ENCODE measurements around the gene AJM1.
A peak's percentile ranks its signal among the peaks of the same experiment; 100 is the strongest.

The AJM1 gene

GRCh38 chr9:136854113-136854841 lies 12.0 kb downstream of the AJM1 start:
- peak overlapping the region; percentile 37 for H3K4ac ChIP-seq (ENCODE audit: low read length)
- H3K9me3 ChIP-seq (replicated peaks in 1 of 2; ENCODE audit: control insufficient read depth in 2 of 2, insufficient read depth in 1 of 2, low read depth in 1 of 2, low read length in 2 of 2), result no peaks in the 10 kb centered on the region
- H2AFZ ChIP-seq (ENCODE audit: low read length), result no peak overlapping the region
- no peak overlapping the region for H2AK5ac ChIP-seq (ENCODE audit: low read depth, low read length)
- no peaks in the 10 kb centered on the region for H3K27me3 ChIP-seq (ENCODE audit: control insufficient read depth in 3 of 3, insufficient read depth in 3 of 3, low read depth in 1 of 3, low read length in 3 of 3)
- H3K4me2 ChIP-seq (ENCODE audit: insufficient read depth, low read length, poor library complexity, severe bottlenecking), result no peak overlapping the region
- no peak overlapping the region for H3K4me3 ChIP-seq (ENCODE audit: low read length in 2 of 2)
- H4K91ac ChIP-seq (ENCODE audit: low read depth, low read length, poor library complexity), result no peak overlapping the region
- H3K9ac ChIP-seq (ENCODE audit: low read depth, low read length, poor library complexity), result no peak overlapping the region
- no peak overlapping the region for H2BK12ac ChIP-seq (ENCODE audit: low read length)
- peaks cover 14% of the 10 kb centered on the region for H3K79me1 ChIP-seq (ENCODE audit: low read depth, low read length)
- H3K4me1 ChIP-seq (ENCODE audit: control insufficient read depth in 2 of 2, insufficient read depth in 1 of 2, low read depth in 1 of 2, low read length in 2 of 2), result peaks cover 9% of the 10 kb centered on the region in 2 donors
- H3K23ac ChIP-seq (ENCODE audit: low read depth, low read length, poor library complexity), result peak overlapping the region; percentile 43
- no peak overlapping the region for H3K18ac ChIP-seq (ENCODE audit: low read length)
- no peak overlapping the region for H2BK120ac ChIP-seq (ENCODE audit: low read depth, low read length)
- no peak overlapping the region for H2BK5ac ChIP-seq (ENCODE audit: low read length)
- DNase-seq (ENCODE audit: low spot score), result no peak
- no peak overlapping the region for H3K14ac ChIP-seq (ENCODE audit: low read length)
- WGBS, 2 donors (ENCODE audit: extremely low coverage in 2 of 2, insufficient read length in 2 of 2, insufficient replicate concordance in 1 of 2), result no CpG with 5 or more reads among the region's 30 CpGs
- H3K36me3 ChIP-seq (replicated peaks in 1 of 2; ENCODE audit: control insufficient read depth in 2 of 2, insufficient read depth in 2 of 2, low read length in 2 of 2), result peaks cover 19 to 34% of the 10 kb centered on the region in 2 donors
- no peak overlapping the region for H2BK15ac ChIP-seq (ENCODE audit: low read length)
- no peak overlapping the region for H3K27ac ChIP-seq (replicated peaks; ENCODE audit: low read length)
- no peak overlapping the region for H4K8ac ChIP-seq (ENCODE audit: low read depth, low read length)

GRCh38 chr9:136854842-136855460 lies 12.7 kb downstream of the AJM1 start:
- Histone ChIP-seq H3K4ac (ENCODE audit: low read length) (no peak overlapping the region), H3K27me3 (ENCODE audit: control insufficient read depth in 3 of 3, insufficient read depth in 3 of 3, low read depth in 1 of 3, low read length in 3 of 3) (no peaks in the 10 kb centered on the region), H3K9ac (ENCODE audit: low read depth, low read length, poor library complexity) (no peak overlapping the region), H3K9me3 (replicated peaks in 1 of 2; ENCODE audit: control insufficient read depth in 2 of 2, insufficient read depth in 1 of 2, low read depth in 1 of 2, low read length in 2 of 2) (no peaks in the 10 kb centered on the region), H2AK5ac (ENCODE audit: low read depth, low read length) (no peak overlapping the region), H3K4me1 (ENCODE audit: control insufficient read depth in 2 of 2, insufficient read depth in 1 of 2, low read depth in 1 of 2, low read length in 2 of 2) (peaks cover 6% of the 10 kb centered on the region in 2 donors), H3K36me3 (replicated peaks in 1 of 2; ENCODE audit: control insufficient read depth in 2 of 2, insufficient read depth in 2 of 2, low read length in 2 of 2) (peaks cover 19 to 40% of the 10 kb centered on the region in 2 donors), H3K4me2 (ENCODE audit: insufficient read depth, low read length, poor library complexity, severe bottlenecking) (no peak overlapping the region), H4K91ac (ENCODE audit: low read depth, low read length, poor library complexity) (no peak overlapping the region), H2BK5ac (ENCODE audit: low read length) (no peak overlapping the region), H3K4me3 (ENCODE audit: low read length in 2 of 2) (no peak overlapping the region), H3K79me1 (ENCODE audit: low read depth, low read length) (peaks cover 13% of the 10 kb centered on the region), H2BK12ac (ENCODE audit: low read length) (no peak overlapping the region), H4K8ac (ENCODE audit: low read depth, low read length) (no peak overlapping the region), H2BK120ac (ENCODE audit: low read depth, low read length) (no peak overlapping the region), H3K27ac (replicated peaks; ENCODE audit: low read length) (no peak overlapping the region), H2BK15ac (ENCODE audit: low read length) (no peak overlapping the region), H3K23ac (ENCODE audit: low read depth, low read length, poor library complexity) (peak overlapping the region; percentile 43), H2AFZ (ENCODE audit: low read length) (no peak overlapping the region), H3K18ac (ENCODE audit: low read length) (no peak overlapping the region), H3K14ac (ENCODE audit: low read length) (no peak overlapping the region)
- no CpG with 5 or more reads among the region's 23 CpGs for WGBS, 2 donors (ENCODE audit: extremely low coverage in 2 of 2, insufficient read length in 2 of 2, insufficient replicate concordance in 1 of 2)
- DNase-seq (ENCODE audit: low spot score), result no peak

- Histone ChIP-seq H4K91ac (ENCODE audit: low read depth, low read length, poor library complexity) (no peak overlapping the region), H3K4me1 (ENCODE audit: control insufficient read depth in 2 of 2, insufficient read depth in 1 of 2, low read depth in 1 of 2, low read length in 2 of 2) (peaks cover 0 to 3% of the 10 kb centered on the region in 2 donors), H3K9ac (ENCODE audit: low read depth, low read length, poor library complexity) (no peak overlapping the region), H2BK12ac (ENCODE audit: low read length) (no peak overlapping the region), H3K4me2 (ENCODE audit: insufficient read depth, low read length, poor library complexity, severe bottlenecking) (no peak overlapping the region), H2AK5ac (ENCODE audit: low read depth, low read length) (no peak overlapping the region), H3K14ac (ENCODE audit: low read length) (peak overlapping the region; percentile 38), H2BK15ac (ENCODE audit: low read length) (no peak overlapping the region), H2AFZ (ENCODE audit: low read length) (no peak overlapping the region), H3K36me3 (replicated peaks in 1 of 2; ENCODE audit: control insufficient read depth in 2 of 2, insufficient read depth in 2 of 2, low read length in 2 of 2) (peaks cover 14 to 38% of the 10 kb centered on the region in 2 donors), H2BK120ac (ENCODE audit: low read depth, low read length) (no peak overlapping the region), H4K8ac (ENCODE audit: low read depth, low read length) (no peak overlapping the region), H3K79me1 (ENCODE audit: low read depth, low read length) (peaks cover 11% of the 10 kb centered on the region), H3K18ac (ENCODE audit: low read length) (peak overlapping the region; percentile 17), H3K4me3 (ENCODE audit: low read length in 2 of 2) (no peak overlapping the region), H3K27ac (replicated peaks; ENCODE audit: low read length) (no peak overlapping the region), H2BK5ac (ENCODE audit: low read length) (no peak overlapping the region), H3K23ac (ENCODE audit: low read depth, low read length, poor library complexity) (peak overlapping the region; percentile 20), H3K27me3 (ENCODE audit: control insufficient read depth in 3 of 3, insufficient read depth in 3 of 3, low read depth in 1 of 3, low read length in 3 of 3) (no peaks in the 10 kb centered on the region), H3K4ac (ENCODE audit: low read length) (no peak overlapping the region), H3K9me3 (replicated peaks in 1 of 2; ENCODE audit: control insufficient read depth in 2 of 2, insufficient read depth in 1 of 2, low read depth in 1 of 2, low read length in 2 of 2) (no peaks in the 10 kb centered on the region)
- no peak for DNase-seq (ENCODE audit: low spot score)
- no CpG with 5 or more reads among the region's 26 CpGs for WGBS, 2 donors (ENCODE audit: extremely low coverage in 2 of 2, insufficient read length in 2 of 2, insufficient replicate concordance in 1 of 2)
Observed at GRCh38 chr9:136855461-136856078, 13.3 kb downstream of the AJM1 start.

GRCh38 chr9:136856079-136856476 lies 13.8 kb downstream of the AJM1 start:
- Histone ChIP-seq H2BK12ac (ENCODE audit: low read length) (no peak overlapping the region), H4K8ac (ENCODE audit: low read depth, low read length) (no peak overlapping the region), H3K4me2 (ENCODE audit: insufficient read depth, low read length, poor library complexity, severe bottlenecking) (no peak overlapping the region), H3K4ac (ENCODE audit: low read length) (no peak overlapping the region), H2BK5ac (ENCODE audit: low read length) (no peak overlapping the region), H3K79me1 (ENCODE audit: low read depth, low read length) (peaks cover 12% of the 10 kb centered on the region), H2BK120ac (ENCODE audit: low read depth, low read length) (no peak overlapping the region), H3K14ac (ENCODE audit: low read length) (peak overlapping the region; percentile 21), H3K4me1 (ENCODE audit: control insufficient read depth in 2 of 2, insufficient read depth in 1 of 2, low read depth in 1 of 2, low read length in 2 of 2) (no peaks in the 10 kb centered on the region), H2BK15ac (ENCODE audit: low read length) (no peak overlapping the region), H3K36me3 (replicated peaks in 1 of 2; ENCODE audit: control insufficient read depth in 2 of 2, insufficient read depth in 2 of 2, low read length in 2 of 2) (peaks cover 14 to 38% of the 10 kb centered on the region in 2 donors), H4K91ac (ENCODE audit: low read depth, low read length, poor library complexity) (no peak overlapping the region), H2AFZ (ENCODE audit: low read length) (no peak overlapping the region), H2AK5ac (ENCODE audit: low read depth, low read length) (no peak overlapping the region), H3K4me3 (ENCODE audit: low read length in 2 of 2) (no peak overlapping the region), H3K9ac (ENCODE audit: low read depth, low read length, poor library complexity) (no peak overlapping the region), H3K9me3 (replicated peaks in 1 of 2; ENCODE audit: control insufficient read depth in 2 of 2, insufficient read depth in 1 of 2, low read depth in 1 of 2, low read length in 2 of 2) (no peaks in the 10 kb centered on the region), H3K18ac (ENCODE audit: low read length) (no peak overlapping the region), H3K27me3 (ENCODE audit: control insufficient read depth in 3 of 3, insufficient read depth in 3 of 3, low read depth in 1 of 3, low read length in 3 of 3) (no peaks in the 10 kb centered on the region), H3K23ac (ENCODE audit: low read depth, low read length, poor library complexity) (no peak overlapping the region), H3K27ac (replicated peaks; ENCODE audit: low read length) (no peak overlapping the region)
- DNase-seq (ENCODE audit: low spot score), result no peak
- no CpG with 5 or more reads among the region's 15 CpGs for WGBS, 2 donors (ENCODE audit: extremely low coverage in 2 of 2, insufficient read length in 2 of 2, insufficient replicate concordance in 1 of 2)

Measured in neuronal stem cell (in vitro differentiated cells).